Activated CD8-positive, alpha-beta memory T cell treated with anti-CD3 and anti-CD28 coated beads, Interleukin-2, amount 50 U/mL, for 1 hour (primary cell): ENCODE data around the gene DERL3.

ENCODE experiments used
- DNase-seq: peaks from one replicate; pipeline ENCODE4 v3.0.0-alpha.2; 2020; ENCODE audit errors: extremely low read depth

The DERL3 gene

GRCh38 chr22:23801886-23802377 lies 36.9 kb downstream of the DERL3 start:
- DNase-seq, result no peak

DNA sequence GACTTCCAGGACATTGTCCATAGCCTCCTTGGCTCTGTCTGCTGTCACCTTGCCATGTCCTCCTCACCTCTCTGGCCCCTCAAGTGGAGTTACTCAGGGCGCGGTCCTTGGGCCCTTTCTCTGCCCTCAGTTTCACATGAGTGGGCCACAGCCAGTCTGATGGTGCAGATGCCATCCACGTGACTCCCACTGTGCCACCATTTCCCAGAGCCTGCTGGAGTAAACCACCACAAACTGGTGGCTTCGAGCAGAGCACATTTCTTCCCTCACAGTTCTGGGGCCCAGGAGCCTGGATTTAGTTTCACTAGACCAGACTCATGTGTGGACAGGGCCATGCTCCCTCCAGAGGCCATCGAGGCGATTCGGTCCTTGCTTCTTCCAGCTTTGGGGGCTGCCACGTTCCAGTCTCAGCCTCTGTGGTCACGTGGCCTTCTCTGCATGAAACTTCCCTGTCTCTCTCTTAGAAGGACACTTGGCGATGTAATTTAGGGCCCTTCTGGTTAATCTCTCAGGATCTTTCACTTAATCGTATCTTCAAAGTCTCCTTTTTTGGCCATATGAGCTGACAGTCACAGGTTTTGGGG lies 37.5 kb downstream of the DERL3 start:
- DNase-seq, result no peak

- no peak for DNase-seq
Measured at GRCh38 chr22:23800297-23801237, 38.2 kb downstream of the DERL3 start.

DNA sequence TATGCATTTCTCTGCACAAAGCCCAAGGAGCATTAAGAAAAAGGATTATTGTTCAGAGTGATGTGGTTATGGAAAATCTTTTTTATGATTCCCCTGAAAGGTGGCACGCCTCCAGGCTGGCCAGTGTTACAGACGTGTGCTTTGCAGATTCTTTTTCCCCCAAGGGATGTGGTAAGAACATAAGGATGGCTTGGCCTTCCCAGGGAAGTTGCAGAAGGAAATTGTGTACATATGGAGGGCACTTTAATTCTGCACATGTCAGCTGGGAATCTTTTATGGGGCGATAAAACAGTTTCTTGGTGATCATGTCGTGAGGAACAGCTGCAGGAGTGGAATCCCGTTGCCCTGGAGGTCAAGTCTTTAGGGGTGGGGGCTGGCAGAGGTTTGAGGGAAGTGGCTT lies 42.3 kb downstream of the DERL3 start:
- no peak for DNase-seq

DNA sequence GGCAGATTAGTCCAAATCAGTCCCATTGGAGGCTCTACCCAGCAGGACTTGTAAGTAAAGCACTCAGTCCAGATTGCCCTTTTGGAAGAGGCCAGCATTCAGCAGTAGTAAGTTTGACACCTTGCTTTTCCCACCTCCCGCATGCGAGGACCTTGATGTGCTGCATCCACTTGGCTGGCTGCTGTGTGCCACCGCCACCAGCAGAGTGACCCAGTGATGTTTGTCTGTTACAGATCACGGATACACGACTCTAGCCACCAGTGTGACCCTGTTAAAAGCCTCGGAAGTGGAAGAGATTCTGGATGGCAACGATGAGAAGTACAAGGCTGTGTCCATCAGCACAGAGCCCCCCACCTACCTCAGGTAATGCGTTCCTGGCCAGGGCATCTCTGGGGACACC lies 45.5 kb downstream of the DERL3 start:
- DNase-seq, result no peak

DNA sequence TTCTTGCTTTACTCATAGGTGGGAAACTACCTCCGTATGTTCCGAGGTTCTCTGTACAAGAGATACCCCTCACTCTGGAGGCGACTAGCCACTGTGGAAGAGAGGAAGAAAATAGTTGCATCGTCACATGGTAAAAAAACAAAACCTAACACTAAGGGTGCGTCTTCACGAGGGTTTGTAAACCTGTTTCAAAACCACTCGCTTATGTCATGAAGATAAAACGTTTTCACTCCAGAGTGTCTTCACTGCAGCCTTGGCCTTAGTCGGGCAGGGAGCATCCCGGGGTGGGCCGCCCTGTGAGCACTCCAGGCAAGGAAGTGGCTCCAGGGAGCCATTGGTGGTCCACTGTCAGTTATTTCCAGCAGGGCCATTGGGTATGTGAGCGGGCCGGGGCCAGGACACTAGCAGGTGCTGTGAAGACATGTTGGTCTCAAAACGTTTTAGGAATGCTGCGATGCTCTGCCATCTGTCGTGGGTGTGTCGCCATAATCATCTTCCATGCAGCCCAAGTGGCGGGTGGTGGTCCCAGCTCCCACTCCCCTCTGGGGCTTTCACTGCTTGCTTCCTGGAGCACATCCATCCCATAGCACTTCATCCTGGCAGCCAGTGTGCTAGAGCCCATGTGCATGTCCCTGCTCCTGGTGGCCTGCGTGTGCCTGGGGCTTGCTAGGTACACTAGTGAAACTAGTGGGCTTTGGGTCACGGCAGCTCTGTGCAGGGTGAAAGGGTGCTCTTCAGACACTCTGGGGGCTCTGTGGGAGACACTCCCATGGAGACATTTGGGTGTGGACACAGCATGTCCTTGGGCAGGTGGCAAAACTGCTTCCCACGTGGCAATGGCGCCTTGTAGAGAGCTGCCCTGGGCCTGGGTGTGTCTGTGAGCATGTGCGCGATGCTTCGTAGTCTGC lies 46.8 kb downstream of the DERL3 start:
- no peak for DNase-seq

GRCh38 chr22:23790819-23791737 lies 47.7 kb downstream of the DERL3 start:
- DNase-seq, result no peak

- no peak for DNase-seq
Measured at GRCh38 chr22:23789638-23790037, 49.2 kb downstream of the DERL3 start.

DNA sequence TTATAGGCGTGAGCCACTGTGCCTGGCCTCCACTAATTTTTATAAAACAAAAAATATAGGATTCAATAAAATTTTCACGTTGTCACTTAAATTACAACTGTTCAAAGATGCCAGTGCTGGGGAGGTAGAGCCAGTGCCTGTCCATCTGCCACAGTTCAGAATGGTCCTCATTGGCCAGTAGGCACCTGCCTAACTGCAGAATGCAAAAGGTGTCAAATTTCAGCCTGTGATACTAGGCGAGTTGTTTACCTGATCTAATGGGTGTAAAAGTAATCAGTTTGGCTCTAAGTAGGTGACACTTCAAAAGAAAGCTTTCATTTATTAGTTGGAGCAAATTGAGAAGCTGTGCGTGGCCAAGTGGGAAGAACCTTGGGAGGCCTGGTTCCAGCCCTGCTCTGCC lies 49.7 kb downstream of the DERL3 start:
- DNase-seq, result no peak

DNA sequence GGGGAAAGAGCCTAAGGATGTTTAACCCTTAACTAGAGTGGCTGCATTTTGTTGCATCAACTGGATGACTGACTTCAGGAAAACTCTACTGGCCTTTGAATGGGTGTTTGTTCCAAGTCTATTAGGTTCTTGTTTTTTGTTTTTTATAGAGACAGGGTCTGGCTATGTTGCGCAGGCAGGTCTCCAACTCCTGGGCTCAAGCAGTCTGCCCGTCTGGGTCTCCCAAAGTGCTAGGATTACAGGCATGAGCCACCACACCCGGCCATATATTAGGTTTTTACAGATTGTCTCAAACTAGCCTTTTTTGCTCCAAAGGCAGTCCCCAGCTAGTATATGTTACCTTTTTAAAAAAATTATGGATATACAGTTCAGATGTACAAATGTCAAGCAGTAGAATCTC lies 50.9 kb downstream of the DERL3 start:
- DNase-seq, result no peak

DNA sequence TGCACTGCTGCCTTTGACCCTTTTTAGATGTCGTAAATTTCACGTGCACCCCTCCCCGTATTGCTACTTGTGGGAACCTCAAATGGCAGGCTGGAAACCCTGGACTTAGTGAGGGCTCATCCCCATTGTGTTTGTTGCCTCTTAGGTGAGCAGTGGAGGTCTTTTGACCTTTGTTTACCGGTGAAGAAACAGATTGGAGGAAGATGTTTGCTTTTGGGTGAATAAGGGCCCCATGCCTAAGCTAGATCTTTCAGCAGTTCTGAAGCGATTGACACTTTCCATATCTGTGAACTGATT lies 51.3 kb downstream of the DERL3 start:
- no peak for DNase-seq

GRCh38 chr22:23786752-23787599 lies 51.8 kb downstream of the DERL3 start, which contains the start of gene SMARCB1:
Gene SMARCB1 (plus strand): TSS chr22:23786966. CDS start chr22:23787170, 204 bp downstream.
- DNase-seq, result peak; percentile 65

GRCh38 chr22:23786261-23786710 lies 52.5 kb downstream of the DERL3 start:
- DNase-seq, result no peak
